GM18873 (cell line): Measurements from ENCODE around the gene LAMB1.

Experiments
- ATAC-seq: cut with Tn5 transposase; IDR thresholded peaks from one replicate; pipeline ENCODE4 v1.9.1; 2021; ENCODE audit warnings: mild to moderate bottlenecking, moderate library complexity, moderate number of reproducible peaks; ENCODE audit not compliant: unreplicated experiment, low FRiP score

LAMB1 gene

GRCh38 chr7:108000875-108001763 is 1.8 kb downstream of the LAMB1 start:
- no peak for ATAC-seq

- ATAC-seq, result no peak
Observed at GRCh38 chr7:107999779-108000560, 3.0 kb downstream of the LAMB1 start.

GRCh38 chr7:107998660-107999480 is 4.1 kb downstream of the LAMB1 start:
- ATAC-seq, result no peak

GRCh38 chr7:107998150-107998549 is 4.8 kb downstream of the LAMB1 start:
- ATAC-seq, result no peak

- ATAC-seq, result no peak
Observed at GRCh38 chr7:107996072-107996882, 6.7 kb downstream of the LAMB1 start.

GRCh38 chr7:107995184-107996071 is 7.5 kb downstream of the LAMB1 start:
- no peak for ATAC-seq

GRCh38 chr7:107994421-107995030 is 8.4 kb downstream of the LAMB1 start:
- ATAC-seq, result no peak

- ATAC-seq, result no peak
Observed at GRCh38 chr7:107993891-107994291, 9.1 kb downstream of the LAMB1 start.

GRCh38 chr7:107989618-107990373 is 13.2 kb downstream of the LAMB1 start:
- no peak for ATAC-seq

GRCh38 chr7:107982918-107983389 is 20.0 kb downstream of the LAMB1 start:
- no peak for ATAC-seq

- ATAC-seq, result no peak
Observed at GRCh38 chr7:107982042-107982840, 20.7 kb downstream of the LAMB1 start.

- no peak for ATAC-seq
Observed at GRCh38 chr7:107981466-107981865, 21.5 kb downstream of the LAMB1 start.

- no peak for ATAC-seq
Observed at GRCh38 chr7:107980671-107981190, 22.2 kb downstream of the LAMB1 start.

- ATAC-seq, result no peak
Observed at GRCh38 chr7:107980171-107980570, 22.8 kb downstream of the LAMB1 start.

GRCh38 chr7:107978815-107979408 is 24.0 kb downstream of the LAMB1 start:
- no peak for ATAC-seq

- no peak for ATAC-seq
Observed at GRCh38 chr7:107977048-107977447, 25.9 kb downstream of the LAMB1 start.
